K562 (cell line): ENCODE data around the gene COQ7. TPM values are rescaled to one million over a fixed set of nuclear protein-coding genes. Genes with fewer than 3 reads are reported as not detected.

Source experiments
- TSHZ1 ChIP-seq: fragments of 250-450 bp; sonication (Bioruptor Pico); IDR thresholded peaks from 2 replicates; pipeline ENCODE4 v1.4.0; 2020; ENCODE audit warnings: mild to moderate bottlenecking, moderate library complexity
- ZNF699 ChIP-seq: fragments of 250-450 bp; sonication (Bioruptor Pico); IDR thresholded peaks from 2 replicates; pipeline ENCODE4 v1.8.0; 2021; ENCODE audit warnings: mild to moderate bottlenecking, moderate library complexity; ENCODE audit not compliant: insufficient replicate concordance
- polyA plus RNA-seq, 8 experiments: library from polyadenylated mRNA; depleted of rRNA in 4 of 8; stranded (reverse) in 5 of 8; unstranded in 3 of 8; fragments of >200 nt; fragmentation: Nextera tagmentation in 2 of 8; fragmentation: Illumina TruSeq in 1 of 8; extraction: Ambion mirVana in 2 of 8; extraction: Trizol in 1 of 8; gene quantifications; 2 replicates each; pipeline versions ENCODE4 v1.2.1 to v1.2.3, GENCODE V29; 2011 to 2014; ENCODE audit warnings: inconsistent platforms in 1 of 8, missing spikeins in 1 of 8
- total RNA-seq, 7 experiments: library from RNA; depleted of rRNA in 6 of 7; stranded (reverse); fragments of >200 nt in 6 of 7; fragmentation: Illumina TruSeq in 2 of 7; extraction: Trizol in 2 of 7; gene quantifications; 2 replicates each; pipeline versions ENCODE4 v1.2.1 to v1.2.3, GENCODE V29; 2011 to 2021; ENCODE audit warnings: low replicate concordance in 1 of 7
- TF ChIP-seq, protein P1 (sequence below), 2 experiments: fragments of 450-650 bp; formaldehyde crosslinking in 1 of 2; IDR thresholded peaks; 2 replicates each; pipeline versions ENCODE4 v1.4.0 to v1.6.1; 2014 to 2020; ENCODE audit warnings: mild to moderate bottlenecking in 2 of 2, borderline replicate concordance in 1 of 2, low read depth in 1 of 2

The COQ7 gene
- total and polyA plus RNA-seq, 9 of the 15 experiments (the other 6 are each of a cell fraction or from before 2014, with no cell fraction given): 2.3 to 26.1 (median 15.2) TPM

DNA sequence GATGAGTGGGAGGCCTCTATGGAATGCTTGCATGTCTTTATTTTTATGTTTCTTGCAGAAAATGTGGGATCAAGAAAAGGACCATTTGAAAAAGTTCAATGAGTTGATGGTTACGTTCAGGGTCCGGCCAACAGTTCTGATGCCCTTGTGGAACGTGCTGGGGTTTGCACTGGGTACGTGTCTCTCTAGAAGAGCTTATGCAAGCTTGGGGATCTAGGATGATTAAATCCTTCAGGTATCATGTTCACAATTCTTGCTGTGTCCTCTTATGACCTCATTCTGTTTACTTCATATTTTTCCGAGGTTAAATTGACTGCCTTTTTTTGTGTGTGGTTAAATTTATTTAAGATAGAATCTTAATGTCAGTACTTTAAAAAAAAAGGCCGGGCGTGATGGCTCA is 6.4 kb downstream of the COQ7 start (continued):
- TF ChIP-seq TSHZ1: no peak
- no peak for TF ChIP-seq ZNF699 (CRISPR knock-in tag)
- TF ChIP-seq, protein P1, sequence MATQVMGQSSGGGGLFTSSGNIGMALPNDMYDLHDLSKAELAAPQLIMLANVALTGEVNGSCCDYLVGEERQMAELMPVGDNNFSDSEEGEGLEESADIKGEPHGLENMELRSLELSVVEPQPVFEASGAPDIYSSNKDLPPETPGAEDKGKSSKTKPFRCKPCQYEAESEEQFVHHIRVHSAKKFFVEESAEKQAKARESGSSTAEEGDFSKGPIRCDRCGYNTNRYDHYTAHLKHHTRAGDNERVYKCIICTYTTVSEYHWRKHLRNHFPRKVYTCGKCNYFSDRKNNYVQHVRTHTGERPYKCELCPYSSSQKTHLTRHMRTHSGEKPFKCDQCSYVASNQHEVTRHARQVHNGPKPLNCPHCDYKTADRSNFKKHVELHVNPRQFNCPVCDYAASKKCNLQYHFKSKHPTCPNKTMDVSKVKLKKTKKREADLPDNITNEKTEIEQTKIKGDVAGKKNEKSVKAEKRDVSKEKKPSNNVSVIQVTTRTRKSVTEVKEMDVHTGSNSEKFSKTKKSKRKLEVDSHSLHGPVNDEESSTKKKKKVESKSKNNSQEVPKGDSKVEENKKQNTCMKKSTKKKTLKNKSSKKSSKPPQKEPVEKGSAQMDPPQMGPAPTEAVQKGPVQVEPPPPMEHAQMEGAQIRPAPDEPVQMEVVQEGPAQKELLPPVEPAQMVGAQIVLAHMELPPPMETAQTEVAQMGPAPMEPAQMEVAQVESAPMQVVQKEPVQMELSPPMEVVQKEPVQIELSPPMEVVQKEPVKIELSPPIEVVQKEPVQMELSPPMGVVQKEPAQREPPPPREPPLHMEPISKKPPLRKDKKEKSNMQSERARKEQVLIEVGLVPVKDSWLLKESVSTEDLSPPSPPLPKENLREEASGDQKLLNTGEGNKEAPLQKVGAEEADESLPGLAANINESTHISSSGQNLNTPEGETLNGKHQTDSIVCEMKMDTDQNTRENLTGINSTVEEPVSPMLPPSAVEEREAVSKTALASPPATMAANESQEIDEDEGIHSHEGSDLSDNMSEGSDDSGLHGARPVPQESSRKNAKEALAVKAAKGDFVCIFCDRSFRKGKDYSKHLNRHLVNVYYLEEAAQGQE (IDR thresholded peaks at IDR 0.05; ENCODE audit: borderline replicate concordance): no peak
- TF ChIP-seq, protein P1 (CRISPR knock-in tag; IDR thresholded peaks at IDR 0.05; ENCODE audit: low read depth): no peak
- TF ChIP-seq, all 486 proteins: peak for 0
